Amygdala (tissue), 56 donors: ENCODE results near the gene RELN.
A peak's percentile ranks its signal among the peaks of the same experiment; 100 is the strongest.

ENCODE experiments used
- DNase-seq, 56 donors: peaks; one replicate each; lab custom pipeline; 2025; lab: John Stamatoyannopoulos, UW

RELN gene

DNA sequence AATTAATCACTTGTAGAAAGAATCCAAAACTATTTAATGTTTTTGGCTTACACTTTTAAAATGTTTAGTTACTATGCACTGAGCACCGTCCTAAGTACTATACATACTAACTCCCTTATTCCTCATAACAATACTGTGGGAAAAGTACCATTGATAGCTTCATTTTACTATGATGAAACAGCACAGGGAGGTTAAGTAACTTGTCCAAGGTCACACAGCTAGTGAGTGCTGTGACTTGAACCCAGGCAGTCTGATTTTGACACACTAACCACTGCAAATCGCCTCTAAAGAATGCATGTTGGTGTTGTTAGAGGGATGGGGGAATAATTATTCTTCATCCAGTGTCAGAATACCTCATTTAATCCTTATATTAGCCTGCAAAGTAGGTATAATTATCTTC lies 1.9 kb upstream of the RELN start:
- no peak for DNase-seq

DNA sequence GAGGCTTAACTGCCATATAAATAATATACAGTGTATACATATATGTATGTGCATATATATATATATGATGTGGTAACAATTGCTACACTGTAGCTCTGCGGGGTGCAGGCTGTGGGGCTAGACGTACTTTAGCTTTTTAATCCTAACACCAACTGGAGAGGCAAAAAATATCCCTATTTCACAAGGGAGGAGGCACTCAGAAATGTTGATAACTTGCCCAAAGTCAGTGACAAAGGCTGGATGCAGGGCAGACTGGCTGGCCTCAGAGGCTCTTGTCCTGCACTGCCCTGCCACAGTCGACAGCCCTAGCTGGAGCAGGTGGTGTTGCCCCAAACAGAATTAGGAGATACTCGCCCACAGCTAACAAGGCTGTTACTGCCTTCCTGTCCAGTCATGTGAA lies 1.5 kb upstream of the RELN start:
- DNase-seq = no peak

DNA sequence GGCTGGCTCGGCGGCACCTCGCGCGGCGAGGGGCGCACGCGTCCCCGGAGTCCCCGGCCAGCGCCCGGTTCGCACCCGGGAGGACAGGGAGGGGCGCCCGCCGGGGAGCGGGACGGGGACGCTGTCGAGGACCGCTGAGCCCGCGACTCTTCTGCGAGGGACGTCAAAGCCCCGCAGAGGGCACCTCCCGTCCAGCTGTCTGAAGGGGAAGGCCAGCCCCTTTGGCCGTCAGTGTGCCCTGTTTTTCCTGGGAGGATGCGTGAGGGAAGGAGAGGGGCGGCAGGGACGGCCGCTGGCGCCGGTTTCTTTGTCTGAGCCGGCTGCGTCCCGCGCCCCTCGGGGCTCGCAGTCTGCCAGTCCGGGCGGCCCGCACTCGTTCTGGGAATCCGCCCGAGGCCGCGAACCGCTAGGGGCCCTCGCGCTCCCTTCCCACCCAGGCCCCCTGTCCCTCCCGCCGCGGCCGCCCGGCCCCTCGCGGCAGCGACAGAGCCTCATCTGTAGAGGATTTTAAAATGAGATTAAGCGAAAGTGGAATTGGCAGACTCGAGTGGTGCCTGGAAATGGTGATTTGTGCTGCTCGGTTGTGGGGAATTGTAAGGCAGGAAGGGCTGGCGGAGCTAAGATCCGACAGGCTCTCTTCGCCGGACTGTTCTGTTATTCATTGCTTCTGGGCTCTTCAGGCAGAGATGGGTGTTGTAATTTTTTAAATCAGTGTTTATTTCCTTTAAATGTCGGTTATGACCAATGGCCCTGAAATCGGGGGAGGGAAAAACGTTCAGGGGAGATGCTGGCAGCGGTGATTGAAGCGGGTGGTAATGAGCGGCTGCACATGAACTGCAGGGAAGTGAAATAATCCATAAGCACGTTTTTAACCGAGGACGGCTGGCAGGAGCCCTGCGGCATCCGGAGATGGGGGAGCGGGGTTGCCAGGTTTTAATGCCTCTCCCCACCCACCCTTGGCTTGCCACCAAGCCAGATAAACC lies 618 bp upstream of the RELN start:
- peak in 2 of 56 donors; percentile 7 to 16 for DNase-seq

DNA sequence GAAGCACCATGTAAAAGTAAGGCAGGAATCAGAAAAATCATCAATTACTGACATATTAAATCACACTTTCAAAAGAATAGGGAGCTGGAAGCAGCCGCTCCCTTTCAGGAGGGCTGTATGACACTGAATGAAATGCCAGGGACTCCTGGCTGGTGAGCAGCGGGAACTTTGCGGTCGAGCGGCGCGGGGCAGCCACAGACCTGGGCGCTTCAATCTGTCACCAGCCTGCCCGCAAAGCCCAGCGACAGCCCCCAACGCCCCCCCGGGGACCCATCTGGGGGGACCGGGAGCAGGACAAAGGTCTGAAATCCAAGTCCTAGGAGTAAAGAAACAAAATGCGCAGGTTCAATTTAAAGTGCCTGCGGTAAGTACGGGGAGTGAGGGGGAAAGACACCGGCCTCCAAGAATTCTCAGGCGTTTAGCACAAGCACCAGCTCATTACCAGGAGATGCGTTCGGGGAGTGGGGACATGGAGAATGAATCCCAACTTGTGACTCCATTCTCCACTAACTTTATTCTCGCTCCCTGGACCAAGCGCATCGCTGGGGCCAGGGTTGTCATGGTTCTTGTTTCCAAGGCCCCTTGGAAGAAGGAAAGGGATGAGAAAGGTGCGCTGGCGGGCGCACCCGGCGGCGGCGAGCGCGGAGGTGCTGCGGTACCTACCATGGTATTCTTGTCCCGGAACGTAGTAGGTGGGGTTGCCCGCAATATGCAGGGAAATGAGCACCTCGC lies 824 bp downstream of the RELN start:
- no peak for DNase-seq

DNA sequence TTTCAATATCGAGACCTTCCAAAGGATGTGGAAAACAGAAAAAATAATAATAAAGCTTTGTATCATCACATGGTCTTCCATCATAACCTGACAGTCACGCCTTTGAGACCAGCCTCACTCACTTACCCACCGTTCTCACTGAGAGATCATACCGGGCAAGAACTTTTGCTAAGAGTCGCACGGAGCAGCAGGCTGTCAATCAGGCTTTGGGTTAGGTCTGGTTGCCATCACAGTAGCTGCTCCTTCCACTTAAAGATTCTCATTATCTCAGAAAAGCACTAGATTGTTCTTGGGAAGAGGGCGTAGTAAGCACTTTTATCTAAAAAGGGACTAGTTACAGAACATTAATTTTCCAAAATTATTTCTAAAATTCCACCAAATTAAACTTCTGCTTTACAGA lies 2.0 kb downstream of the RELN start:
- DNase-seq = no peak

DNA sequence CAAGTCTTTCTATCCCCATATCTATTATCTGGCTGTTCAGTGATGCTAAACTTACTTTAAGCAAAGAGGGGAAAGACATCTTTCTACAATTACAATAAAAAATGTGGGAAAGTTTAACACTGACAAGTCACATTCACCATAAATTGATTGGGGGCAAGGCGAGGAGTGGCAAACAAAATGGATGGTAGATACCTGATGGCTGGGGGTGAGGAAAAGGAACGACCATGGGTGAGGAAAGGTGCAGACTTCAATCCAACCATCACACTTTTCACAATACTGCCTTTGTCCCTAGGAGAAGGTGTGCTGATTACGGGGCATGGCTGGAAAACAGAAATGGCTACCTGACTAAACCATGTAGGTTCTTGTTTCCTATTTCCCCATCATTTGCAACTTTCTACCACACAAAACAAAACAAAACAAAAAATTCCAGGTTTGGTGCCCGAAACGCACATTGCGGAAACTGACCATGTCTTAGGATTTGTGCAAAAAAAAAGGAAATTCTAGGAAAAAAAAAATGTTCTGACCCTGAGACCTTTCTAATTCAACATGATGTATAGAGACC lies 3.8 kb downstream of the RELN start:
- DNase-seq = no peak

DNA sequence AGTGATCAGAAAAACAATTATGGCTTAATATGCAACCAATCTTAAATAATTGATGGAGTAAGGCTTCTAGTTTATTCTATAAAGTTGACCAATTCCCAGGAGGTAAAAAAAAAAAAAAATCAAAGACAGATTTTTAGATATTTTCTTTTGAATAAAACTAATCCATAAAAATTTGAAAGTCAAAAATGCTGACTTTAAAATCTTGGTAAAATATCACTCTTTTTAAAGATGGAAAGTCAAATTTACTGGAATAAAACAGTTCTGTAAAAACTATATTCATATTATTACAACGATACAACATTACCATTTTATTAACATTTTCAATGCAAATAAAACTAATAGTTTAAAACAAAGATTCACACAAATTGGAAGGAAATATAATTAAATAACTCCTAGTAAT lies 5.4 kb downstream of the RELN start:
- DNase-seq = no peak

DNA sequence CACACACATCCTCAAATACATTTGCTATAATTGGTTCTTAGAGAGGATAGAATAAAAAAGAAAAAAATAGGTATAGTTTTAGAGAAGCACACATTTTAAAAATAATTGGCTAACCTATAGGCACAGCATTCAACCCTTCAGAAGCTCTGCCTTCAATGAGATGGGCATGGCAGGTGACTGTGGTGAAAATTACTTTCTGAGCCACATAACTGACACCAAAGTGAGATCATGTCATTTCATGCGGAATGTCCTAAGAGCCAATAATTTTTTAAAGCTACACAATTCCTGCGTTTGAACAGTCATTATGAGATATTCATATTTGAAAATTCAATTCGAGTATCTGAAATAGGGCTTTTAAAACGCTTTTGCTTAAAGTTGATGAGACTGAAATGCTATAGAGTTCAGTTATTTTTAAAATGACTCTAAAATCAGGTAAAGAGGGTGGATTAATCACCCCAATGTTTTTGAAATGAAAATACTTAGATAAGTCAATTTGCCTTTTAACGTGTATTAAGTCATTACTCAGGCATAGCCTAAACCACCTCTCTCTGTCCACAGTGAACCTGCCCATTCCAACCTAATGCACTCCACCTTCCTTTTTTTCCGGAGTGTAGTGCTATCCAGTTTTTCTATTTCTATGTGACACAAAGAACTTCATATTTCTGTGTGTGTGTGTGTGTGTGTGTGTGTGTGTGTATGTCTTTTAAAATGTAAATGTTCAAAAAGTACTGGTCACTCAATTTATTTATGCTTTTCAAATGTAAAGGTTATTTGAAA lies 6.1 kb downstream of the RELN start:
- DNase-seq = no peak

DNA sequence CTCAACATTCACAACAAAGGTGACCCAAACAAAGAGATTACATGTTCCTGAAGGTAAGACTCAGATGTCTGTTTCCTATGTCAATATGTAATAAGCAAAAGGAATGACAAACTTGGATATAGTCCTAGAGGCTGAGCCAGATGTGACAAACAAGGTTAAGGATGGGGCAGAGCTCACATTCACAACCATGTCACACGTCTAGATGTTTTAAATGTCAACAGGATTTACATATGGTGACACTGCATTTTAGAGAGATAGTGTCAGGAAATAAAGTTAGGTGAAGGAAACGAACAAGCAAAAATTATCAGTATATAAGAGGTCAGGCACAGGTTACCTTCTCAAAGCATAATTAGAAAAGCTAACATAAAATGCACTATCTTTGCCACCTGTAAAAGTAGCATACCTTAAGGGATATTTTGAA lies 8.4 kb downstream of the RELN start:
- no peak for DNase-seq

DNA sequence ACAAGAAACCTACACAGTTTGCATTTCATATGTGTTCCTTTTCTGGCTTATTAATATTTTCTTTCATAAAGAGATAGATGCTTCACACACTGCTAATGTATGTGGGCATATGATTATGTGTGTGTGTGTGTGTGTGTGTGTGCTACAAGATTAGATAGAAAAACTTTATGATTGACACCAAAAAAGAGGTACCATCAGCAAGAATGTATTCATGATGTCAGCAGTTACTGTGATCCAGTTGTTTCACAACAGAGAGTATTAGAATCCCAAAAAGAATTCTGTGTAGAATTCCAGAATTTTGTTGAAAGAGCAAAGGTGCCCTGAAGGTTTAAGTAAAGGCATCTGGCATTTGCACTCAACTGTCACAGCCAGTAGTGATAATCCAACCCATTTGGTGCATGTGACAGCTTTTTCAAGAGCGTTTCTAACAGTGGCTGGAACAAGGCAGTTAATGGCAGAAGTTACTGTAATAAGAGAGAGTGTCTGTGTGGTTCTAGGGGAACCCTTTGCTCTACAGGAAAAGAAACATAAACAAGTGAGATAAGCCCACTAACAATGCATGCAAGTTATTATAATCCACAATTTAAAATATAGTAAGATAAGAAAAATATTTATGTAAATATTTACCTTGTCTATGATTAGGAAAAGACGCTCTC lies 16.6 kb downstream of the RELN start:
- no peak for DNase-seq

DNA sequence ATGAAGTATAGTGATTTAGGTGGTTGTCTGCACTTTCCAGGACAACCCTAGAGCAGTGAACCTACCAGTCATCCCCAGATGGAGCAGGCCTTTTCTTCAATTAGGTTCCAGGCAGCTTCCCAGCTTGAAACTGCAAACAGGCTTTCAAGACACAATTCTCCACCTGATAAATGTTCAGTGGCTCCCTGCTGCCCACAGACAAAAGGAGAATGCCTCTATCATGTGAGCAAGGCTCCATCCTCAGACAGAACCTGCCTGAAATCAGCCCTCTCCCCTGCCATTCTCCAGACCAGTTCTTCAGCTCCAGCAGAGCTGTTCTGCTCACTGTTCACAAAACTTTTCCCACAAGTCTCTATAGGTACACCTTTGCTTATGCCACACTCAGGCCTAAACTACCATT lies 22.1 kb downstream of the RELN start:
- DNase-seq = no peak

DNA sequence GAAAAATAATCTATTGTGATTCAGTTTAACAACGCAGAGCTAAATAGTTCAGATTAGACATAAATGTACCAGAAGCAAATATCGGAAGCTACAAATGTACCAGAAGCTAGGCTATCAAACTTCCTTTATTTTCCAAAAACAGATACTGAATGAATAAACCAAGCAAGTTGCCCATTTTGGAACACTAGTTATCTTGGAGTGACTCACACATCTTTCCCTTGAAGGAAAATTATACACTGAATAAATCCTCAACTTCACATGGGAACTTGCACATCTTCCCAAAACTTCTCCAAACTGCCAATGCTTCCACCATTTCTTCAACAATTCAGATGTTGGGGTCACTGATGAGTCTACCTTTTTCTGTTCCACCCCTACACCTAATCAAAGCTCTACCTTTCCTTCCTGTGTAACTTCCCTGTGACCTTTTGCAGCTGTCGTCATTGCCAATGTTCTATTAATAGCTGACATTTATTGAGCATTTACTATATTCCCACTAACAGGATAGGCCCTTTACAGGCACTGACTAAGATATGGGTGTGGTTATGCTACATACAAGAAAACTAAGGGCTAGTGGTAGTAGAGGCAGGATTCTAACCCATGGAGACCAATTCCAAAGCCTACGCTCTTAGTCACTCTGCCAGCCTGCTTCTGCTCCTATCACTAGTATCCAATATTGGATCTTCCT lies 22.7 kb downstream of the RELN start:
- no peak for DNase-seq

DNA sequence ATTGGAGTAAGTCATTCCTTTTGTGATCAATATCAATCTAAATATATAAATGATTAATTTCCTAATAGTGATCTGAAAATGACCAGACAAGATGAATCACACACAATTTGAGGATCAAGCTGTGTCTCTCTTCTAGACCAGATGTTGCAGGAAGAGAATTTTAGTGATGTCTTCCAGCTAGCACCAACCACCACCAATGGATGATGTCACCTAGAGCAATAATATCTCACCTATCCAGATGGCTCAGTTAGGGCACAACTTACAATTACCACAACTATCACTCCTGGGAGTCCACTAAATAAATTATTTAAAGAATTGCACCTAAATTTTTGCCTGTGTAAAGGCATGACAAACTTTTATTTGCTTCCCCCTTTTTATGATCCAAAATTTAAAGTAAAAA lies 25.2 kb downstream of the RELN start:
- DNase-seq = no peak

DNA sequence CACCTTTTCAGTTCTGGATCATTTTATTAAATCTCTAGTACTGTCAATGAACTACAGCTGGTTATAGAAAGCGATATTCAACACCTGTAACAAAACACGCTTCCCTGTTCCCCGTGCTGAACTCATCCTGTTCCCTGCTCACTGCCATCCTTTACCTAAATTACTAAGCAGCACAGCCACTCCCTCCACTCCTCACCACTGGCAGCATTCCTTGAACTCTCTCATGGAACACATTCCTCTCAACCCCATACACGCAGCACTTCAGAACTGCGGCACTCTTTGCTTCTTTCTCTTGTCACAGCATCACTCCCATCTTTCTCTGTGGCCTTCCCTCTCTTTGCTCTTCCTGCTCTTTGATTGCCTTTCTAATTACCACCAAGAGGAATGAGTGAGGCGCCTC lies 27.4 kb downstream of the RELN start:
- DNase-seq = no peak

DNA sequence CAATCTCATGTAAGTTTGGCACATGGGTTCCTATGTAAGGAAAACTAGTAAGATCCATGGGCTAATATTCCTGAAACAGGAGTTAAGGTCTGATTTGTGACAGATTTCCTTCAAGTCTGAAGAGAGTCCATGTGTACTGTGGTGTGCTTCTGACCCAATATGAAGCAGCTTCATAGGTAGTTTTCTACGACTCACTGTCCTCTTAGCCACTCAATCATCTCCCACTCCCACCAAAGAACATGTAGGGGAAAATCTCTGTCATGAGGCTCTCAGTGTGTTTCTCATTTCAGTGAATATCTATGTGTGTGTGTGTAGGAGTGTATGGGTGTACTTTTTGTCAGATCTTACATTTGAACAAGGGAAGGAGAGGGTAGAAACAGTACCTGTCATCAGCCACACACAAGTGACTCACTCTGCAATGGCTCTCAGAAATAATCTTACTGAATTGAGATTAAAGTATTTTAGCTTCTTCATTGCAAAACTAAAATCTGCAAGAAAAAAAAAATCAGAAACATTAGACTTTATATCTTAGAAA lies 31.1 kb downstream of the RELN start:
- DNase-seq = no peak

DNA sequence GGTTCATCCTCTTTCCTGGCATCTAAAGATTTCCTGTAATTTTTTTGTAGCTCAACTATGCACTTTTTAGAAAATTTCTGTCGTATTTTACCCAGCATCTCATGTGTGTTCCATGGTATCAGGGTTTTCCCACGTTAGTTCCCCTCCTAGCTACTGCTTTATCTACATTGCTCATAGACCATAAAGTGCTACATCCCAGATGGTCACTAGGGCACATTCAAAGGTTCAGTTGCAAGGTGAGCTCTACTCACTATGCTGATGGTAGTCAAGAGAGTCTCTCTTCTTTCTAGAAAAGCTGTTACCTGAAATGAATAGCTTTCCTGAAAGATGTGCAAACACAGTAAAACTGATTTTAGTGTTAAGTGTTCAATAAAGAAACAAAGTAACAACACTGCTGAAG lies 33.5 kb downstream of the RELN start:
- no peak for DNase-seq

DNA sequence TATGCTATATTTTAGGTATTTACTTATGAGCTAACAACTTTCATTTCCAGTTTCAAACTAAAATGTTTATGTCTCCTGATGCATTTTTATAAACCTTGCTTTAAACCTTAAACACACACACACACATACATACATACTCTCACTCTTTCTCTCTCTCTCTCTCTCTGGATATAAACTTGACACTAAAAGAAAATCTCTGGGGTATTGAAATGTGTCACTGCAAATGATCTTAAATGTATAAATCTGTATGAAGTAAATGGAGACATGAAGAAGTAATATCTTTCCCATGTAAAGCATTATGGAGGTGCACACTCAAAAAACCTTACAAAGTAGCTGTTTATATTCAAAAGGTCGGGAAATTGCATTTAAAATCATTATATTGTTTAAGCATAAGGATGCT lies 37.0 kb downstream of the RELN start:
- DNase-seq = no peak

DNA sequence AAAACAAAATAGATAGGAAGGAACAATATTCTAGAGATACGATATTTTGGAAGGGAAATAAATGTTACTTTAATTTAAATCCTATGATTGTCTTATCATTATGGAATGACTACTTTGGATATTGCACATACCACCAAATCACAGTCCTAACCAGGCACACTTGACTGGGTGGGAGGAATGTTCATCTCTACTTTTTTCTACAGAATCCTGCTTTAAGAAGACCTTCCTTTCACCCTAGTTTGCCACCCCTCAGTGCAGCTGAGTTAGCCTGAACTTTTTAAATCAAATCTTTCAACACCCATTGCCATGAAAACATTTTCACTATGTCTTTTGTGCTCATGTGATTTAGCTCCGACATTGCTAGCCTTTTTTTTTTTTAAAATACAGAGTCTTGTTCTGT lies 38.1 kb downstream of the RELN start:
- DNase-seq = no peak

DNA sequence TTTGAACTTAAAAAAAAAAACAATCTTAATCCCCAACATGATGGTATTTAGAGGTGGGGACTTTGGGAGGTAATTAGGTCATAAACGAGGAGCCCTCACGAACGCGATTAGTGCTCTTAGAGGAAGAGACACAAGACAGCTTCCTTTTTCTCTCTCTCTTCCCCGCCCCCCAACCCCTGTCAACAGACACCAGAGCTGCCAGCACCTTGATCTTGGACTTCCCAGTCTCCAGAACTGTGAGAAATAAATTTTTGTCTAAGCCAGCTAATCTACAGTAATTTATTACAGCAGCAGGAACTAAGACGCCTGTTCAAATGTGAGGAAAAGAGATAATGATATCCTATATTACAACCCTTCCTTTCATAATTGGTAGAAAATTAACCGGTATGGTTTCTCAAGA lies 40.1 kb downstream of the RELN start:
- DNase-seq = no peak
